Lung microvascular endothelial cell (primary cell): ENCODE results near the gene SAMD1. TPM values are rescaled to one million over a fixed set of nuclear protein-coding genes. Genes with fewer than 3 reads are reported as not detected.
A peak's percentile ranks its signal among the peaks of the same experiment; 100 is the strongest.
"Not testable (repeated sequence)": the region's sequence is repeated elsewhere in the genome, so short reads cannot be mapped to it uniquely, and the experiment has no call there.

Experiments
- DNase-seq, 2 donors: peaks; one replicate each; pipeline versions ENCODE4 v3.0.0 to v3.0.0-alpha.2; 2010; ENCODE audit warnings: low read depth in 2 of 2
- total RNA-seq: library from RNA; depleted of rRNA; stranded (reverse); fragments of >200 nt; gene quantifications from 2 replicates; pipeline ENCODE4 v1.2.1, GENCODE V29; 2014

SAMD1 gene
- total RNA-seq, 1 donor from 2014 or later = 18.3 TPM

DNA sequence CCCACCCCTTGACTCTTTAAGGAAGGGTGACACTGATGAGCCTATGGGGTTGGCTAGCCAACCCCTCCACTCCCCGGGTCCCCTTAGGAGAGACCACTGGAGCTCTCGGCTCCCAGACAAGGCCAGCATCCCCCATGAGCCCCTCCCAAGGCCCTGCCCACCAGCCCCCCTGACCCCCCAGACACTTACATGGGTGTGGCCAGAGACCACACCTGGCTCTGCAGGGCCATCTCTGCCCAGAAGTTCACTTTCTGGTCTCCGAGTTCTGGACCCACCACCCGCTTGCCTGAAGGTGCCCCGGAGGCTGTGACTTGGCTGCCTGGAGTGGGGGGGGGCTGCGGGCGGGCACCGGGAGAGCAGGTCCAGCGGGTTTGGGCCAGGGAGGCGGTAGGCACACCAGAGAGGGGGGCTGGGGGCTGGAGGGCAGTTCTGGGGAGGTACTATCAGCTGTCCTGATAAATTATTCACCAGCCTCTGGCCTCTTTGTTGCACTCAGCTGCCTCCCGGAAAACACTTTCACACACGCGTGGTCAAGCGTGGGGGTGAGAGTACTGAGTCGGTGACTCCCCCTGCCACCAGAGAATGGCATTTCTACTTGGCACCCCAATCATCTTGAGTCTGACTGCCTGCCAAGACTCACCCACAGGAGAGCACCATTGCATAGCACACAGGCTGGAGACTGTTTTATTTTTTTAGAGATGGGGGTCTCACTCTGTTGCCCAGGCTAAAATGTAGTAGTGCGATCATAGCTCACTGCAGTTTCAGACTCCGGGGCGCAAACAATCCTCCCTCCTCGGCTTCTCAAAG, 28.6 kb downstream of the SAMD1 start, which contains the start of gene PALM3:
Gene PALM3 (minus strand): TSS at position 326 of the 807 bp plus-strand sequence. CDS start 96 bp downstream, at position 230.
- DNase-seq = no peak

- DNase-seq = no peak
These were observed 29.3 kb downstream of the SAMD1 start for GRCh38 chr19:14061081-14061749.

DNA sequence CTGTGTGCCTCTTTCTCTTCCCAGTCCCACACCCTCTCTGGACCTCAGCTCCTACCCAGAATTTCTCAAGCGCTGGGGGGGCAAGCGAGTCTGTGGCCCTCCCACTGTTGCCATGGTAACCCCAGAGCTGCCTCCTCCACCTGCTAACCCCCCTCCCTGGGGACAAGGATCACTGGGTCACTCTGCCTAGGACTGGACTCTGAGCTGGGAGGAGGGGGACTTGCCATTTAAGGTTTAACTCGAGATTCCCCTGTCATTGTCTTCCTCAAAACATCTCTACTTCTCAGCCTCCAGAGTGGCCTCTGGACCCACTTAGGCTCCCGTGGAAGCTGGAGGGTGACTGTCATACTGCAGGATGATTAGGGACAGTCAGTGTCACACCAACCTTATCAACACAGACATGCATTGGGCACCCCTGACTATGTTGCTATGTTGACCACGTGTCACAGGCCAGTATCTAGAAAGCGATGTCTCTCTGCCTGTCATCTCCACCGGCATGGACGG, 30.8 kb downstream of the SAMD1 start:
- no peak for DNase-seq

DNA sequence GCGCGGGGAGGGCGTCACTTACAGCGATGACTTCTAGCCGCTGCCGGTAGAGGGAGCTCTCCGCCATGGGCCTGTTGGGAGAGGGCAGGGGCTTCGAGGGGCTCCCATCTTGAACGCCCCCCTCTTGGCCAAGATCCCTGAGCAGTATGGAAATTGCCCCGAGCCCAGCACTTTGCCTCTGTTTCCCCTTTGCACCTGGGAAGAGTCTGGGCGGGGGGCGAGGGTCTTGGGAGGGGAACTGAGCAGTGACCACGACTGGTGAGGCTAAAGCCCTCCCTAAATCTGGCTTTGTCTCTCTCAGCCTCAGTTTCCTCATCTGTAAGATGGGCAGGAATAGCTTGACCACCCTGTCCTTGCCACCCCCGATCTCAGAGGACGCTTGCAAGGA, 31.5 kb downstream of the SAMD1 start:
- DNase-seq = peak in 1 of 2 donors; percentile 21

DNA sequence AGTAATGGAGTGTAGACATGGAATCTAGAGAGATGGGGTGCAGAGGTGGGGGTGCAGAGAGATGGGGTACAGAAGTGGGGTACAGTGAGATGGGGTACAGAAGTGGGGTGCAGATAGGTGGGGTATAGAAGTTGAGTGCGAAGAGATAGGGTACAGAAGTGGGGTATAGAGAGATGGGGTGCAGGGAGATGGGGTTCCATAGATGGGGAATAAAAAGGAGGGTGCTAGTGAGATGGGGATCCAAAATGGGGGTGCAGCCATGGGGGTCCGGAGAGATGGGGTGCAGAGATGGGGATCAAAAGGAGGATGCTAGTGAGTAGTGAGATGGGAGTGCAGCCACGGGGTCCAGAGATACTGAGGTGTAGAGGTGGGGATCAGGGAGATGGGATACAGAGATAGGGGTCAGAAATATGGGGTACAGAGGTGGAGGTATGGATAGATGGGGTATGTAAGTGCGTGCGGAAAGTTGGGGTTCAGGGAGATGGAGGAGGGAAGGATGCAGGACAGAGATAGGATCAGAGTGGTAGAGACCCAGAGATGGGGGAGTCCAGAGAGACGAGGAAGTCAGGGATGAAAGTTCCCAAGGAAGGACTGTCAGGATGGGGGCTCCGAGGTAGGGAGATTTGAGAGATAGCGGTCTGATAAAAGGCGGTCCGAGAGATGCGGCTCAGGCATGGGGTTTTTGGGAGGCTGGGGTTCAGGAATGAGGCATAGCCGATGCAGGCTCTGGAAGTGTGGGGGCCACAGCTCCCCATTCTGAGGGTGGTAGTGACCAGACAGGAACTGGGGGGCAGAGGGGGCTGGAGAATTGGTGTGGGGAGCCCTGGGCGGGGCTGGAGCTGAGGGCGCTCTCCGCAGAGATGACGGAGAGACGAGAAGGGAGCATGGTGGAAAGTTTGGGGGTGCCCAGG, 32.1 kb downstream of the SAMD1 start:
- no peak for DNase-seq

GRCh38 chr19:14056741-14057356, 33.7 kb downstream of the SAMD1 start:
- DNase-seq = no peak

- DNase-seq = no peak
These were observed 34.4 kb downstream of the SAMD1 start for GRCh38 chr19:14056069-14056666.

DNA sequence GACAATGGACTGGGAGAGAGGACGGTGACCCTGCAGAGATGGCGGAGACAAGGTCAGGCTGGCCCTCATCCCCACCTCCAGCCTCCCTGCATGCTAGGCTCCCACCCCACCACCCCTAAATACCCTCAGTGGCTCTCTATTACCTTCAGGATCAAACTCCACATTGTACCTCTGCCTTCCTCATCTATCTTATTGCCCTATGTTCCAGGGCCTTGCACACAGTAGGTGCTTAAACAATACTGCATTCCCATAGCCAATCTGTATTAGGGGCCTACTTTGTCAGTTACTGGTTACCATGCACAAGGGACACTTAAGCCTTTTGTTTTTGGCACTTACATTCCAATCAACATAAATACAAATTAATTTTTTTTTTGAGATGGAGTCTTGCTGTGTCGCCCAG, 35.2 kb downstream of the SAMD1 start:
- no peak for DNase-seq

DNA sequence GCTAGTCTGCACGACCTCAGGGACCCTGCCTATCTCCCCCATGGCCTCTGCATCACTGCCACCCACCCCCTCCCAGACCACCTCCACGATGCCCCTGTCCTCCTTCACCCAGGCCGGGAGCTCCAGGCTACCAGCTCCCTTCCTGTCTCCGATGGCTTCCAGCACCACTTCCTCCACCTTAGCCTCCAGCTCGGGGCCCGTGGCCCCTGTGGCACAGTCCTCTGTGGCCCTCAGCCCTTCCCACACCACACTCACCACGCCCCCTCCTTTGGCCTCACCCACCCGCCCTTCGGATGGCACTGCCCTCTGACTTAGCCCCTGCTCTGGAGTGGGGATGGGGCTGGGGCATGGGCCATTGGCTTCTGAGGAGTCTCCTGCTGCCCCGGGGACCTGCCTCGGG, 35.8 kb downstream of the SAMD1 start:
- DNase-seq = no peak

- no peak for DNase-seq
These were observed 36.5 kb downstream of the SAMD1 start for GRCh38 chr19:14054099-14054498.

- DNase-seq = no peak
These were observed 37.1 kb downstream of the SAMD1 start for GRCh38 chr19:14053500-14053899.

DNA sequence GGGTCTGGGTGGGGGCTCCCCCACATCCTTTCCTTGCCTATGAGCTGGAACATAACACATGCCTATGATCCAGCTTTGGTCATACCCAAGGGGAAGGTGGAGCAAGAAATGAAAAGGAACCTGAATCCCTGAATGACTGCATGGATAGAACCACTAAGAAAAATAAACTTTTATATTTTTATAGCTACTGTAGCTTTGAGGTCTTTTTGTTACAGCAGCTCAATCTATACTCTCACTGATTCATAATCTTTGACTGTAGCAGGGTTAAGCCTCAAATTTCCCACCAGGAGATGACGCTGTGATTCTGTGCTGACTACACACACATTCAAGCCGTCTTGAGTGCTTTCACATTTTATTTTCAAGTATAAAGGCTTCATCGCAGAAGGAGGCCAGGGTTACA, 37.5 kb downstream of the SAMD1 start:
- DNase-seq = no peak

DNA sequence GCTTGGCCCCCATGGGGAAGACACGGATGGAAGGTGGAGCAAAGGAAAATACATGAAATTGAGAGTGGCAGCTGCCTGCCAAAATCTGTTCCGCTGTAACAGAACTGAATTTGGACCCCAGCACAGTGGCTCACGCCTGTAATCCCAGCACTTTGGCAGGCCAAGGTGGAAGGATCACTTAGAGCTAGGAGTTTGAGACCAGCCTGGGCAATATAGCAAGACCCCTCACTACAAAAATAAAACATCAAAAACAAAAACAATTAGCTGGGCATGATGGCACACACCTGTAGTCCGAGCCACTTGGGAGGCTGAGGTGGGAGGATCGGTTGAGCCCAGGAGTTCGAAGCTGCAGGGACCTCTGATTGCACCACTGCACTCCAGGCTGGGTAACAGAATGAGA, 38.1 kb downstream of the SAMD1 start:
- DNase-seq = no peak

GRCh38 chr19:14051980-14052379, 38.6 kb downstream of the SAMD1 start:
- no peak for DNase-seq

GRCh38 chr19:14050961-14051360, 39.6 kb downstream of the SAMD1 start:
- not testable (repeated sequence) for DNase-seq

DNA sequence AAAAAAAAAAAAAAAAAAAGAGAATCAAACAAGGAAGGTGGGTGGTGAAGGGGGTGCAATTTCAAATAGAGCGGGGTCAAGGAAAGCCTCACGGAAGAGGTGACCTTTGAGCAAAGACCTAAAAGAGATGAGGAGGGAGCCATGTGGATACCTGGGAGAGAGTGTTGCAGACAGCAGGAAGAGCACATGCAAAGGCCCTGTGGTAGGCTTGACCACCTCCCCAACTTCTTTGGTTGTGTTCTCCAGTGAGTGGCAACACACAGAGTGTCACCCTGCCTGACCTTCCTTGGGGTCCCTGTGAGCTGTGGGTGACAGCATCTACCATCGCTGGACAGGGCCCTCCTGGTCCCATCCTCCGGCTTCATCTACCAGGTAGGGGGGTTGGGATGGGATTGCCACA, 40.0 kb downstream of the SAMD1 start:
- DNase-seq = no peak

GRCh38 chr19:14048443-14049153, 42.0 kb downstream of the SAMD1 start:
- peak; percentile 33 to 46 for DNase-seq

DNA sequence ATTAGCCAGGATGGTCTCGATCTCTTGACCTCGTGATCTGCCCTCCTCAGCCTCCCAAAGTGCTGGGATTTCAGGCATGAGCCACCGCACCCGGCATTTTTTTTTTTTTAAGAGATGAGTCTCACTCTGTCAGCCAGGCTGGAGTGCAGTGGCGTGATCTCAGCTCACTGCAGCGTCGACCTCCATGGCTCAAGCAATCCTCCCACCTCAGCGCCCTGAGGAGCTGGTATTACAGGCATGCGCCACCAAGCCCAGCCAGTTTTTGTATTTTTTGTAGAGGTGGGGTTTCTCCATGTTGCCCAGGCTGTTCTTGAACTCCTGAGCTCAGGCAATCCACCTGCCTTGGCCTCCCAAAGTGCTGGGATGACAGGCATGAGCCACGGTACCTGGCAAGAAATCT, 42.7 kb downstream of the SAMD1 start:
- DNase-seq = not testable (repeated sequence)

DNA sequence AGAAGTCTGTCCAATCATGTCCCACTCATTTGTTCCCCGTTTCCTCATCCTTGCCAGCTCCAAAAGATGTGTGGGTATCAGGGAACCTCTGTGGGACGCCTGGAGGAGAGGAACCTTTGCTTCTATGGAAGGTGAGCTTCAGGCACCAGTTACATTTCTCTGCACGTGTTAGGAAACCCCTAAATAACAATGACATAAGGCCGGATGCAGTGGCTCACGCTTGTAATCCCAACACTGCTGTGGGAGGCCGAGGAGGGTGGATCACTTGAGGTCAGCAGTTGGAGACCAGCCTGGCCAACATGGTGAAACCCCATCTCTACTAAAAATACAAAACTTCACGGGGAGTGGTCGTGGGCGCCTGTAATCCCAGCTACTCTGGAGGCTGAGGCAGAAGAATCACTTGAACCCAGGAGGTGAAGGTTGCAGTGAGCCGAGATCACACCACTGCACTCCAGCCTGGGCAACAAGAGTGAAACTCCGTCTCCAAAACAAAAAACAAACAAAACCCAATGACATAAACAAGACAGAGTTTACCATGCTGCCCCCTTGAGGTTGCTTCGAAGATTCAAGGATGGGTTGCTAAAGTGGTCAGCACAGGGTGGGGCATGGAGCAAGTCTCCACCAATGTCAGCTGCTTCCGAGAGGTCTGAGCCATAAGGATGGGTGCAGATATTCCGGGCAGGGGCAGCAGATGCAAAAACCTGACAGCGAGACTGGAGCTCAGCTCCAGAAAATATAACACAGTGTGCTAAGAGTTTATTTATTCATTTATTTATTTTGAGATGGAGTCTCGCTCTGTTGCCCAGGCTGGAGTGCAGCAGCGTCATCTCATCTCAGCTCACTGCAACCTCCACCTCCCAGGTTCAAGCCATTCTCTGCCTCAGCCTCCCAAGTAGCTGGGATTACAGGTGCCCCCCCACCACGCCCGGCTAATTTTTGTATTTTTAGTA, 47.6 kb downstream of the SAMD1 start:
- peak; percentile 73 to 85 for DNase-seq
